HG03565 (cell line): ENCODE data around the gene CDC42SE2.
"Not testable (repeated sequence)": the region's sequence is repeated elsewhere in the genome, so short reads cannot be mapped to it uniquely, and the experiment has no call there.

Experiments used
- ATAC-seq: cut with Tn5 transposase; IDR thresholded peaks from one replicate; pipeline ENCODE4 v1.9.1; 2021; ENCODE audit warnings: mild to moderate bottlenecking, moderate library complexity; ENCODE audit not compliant: unreplicated experiment

The CDC42SE2 gene

GRCh38 chr5:131316026-131316425 lies 52.2 kb downstream of the CDC42SE2 start:
- no peak for ATAC-seq

GRCh38 chr5:131316822-131317221 lies 53.0 kb downstream of the CDC42SE2 start:
- ATAC-seq = no peak

GRCh38 chr5:131318455-131318854 lies 54.6 kb downstream of the CDC42SE2 start:
- no peak for ATAC-seq

GRCh38 chr5:131321066-131321465 lies 57.2 kb downstream of the CDC42SE2 start:
- no peak for ATAC-seq

DNA sequence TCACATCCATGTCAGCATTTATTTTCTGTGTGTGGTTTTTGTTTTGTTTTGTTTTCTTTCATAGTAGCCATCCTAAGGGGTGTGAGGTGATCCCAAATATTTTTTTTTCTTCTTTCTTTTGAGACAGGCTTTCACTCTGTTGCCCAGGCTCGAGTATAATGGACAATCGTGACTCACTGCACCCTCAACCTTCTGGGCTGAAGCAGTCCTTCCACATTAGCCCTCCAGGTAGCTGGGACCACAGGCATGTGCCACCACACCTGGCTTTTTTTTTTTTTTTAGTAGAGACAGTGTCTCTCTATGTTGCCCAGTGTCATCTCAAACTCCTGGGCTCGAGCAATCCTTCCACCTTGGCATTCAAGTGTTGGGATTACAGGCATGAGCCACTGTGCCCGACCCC lies 59.1 kb downstream of the CDC42SE2 start:
- ATAC-seq = no peak

DNA sequence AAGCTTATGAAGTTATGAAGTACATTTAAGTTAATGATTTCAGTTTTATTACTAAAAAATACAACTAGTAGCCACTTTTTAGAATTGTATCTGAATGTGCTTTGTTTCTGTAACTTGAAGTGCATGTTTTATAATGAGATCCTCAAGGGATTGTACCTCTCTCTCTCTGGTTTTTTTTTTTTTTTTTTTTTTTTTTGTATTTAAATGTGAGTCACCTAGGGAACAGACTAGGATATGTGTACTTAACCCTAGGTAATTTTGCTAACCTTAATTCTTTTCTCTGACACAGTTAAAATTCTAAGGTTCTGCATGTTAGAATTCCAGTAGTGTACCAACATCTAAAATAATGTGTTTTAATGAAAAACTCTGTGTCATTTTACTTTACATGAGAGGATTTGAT lies 59.5 kb downstream of the CDC42SE2 start:
- no peak for ATAC-seq

GRCh38 chr5:131324303-131324702 lies 60.5 kb downstream of the CDC42SE2 start:
- no peak for ATAC-seq

DNA sequence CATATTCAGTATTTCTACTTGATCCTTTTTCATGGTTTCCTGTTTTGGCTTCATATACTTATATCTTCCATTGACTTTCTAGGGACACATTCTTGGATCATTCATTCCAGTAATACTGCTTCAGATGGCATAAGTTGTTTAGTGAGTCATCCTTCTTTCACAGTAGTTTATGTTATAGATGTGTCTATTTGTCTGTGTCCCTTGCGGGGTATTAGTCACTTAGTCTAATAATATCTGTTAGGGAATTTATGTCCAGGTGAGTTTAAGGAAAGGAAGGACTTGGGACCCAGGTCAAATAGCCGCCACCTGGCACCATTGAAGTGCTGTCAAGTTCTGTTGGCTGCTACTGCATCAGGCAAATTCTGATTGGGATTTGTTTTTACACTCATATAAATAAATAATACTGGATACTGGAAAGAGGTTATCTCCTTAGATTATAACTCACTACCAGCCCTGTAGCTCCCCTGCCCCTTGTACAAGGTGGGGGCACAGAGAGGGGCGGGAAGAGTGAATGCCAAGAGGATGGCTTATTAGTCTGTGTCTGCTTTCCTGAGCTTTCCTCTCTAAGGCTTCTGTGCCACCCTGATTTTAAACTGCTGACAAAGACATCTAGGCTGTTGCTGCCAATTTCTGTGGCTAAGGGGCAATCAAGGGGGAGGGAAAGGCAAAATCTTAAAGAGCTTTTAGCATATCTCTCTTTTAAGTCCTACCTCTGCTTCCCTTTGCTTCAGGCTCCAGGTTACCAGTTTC lies 64.9 kb downstream of the CDC42SE2 start:
- ATAC-seq = no peak

GRCh38 chr5:131329286-131329560 lies 65.4 kb downstream of the CDC42SE2 start:
- no peak for ATAC-seq

GRCh38 chr5:131330031-131330430 lies 66.2 kb downstream of the CDC42SE2 start:
- no peak for ATAC-seq

DNA sequence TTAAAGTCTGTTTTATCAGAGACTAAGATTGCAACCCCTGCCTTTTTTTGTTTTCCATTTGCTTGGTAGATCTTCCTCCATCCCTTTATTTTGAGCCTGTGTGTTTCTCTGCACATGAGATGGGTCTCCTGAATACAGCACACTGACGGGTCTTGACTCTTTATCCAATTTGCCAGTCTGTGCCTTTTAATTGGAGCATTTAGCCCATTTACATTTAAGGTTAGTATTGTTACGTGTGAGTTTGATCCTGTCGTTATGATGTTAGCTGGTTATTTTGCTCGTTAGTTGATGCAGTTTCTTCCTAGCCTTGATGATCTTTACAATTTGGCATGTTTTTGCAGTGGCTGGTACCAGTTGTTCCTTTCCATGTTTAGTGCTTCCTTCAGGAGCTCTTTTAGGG lies 71.9 kb downstream of the CDC42SE2 start:
- not testable (repeated sequence) for ATAC-seq

DNA sequence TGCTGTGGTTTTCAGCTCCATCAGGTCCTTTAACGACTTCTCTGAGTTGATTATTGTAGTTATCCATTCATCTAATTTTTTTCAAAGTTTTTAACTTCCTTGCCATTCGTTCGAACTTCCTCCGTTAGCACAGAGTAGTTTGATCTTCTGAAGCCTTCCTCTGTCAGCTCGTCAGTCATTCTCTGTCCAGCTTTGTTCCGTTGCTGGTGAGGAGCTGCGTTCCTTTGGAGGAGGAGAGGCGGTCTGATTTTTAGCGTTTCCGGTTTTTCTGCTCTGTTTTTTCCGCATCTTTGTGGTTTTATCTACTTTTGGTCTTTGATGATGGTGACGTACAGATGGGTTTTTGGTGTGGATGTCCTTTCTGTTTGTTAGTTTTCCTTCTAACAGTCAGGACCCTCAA lies 72.9 kb downstream of the CDC42SE2 start:
- ATAC-seq = not testable (repeated sequence)

DNA sequence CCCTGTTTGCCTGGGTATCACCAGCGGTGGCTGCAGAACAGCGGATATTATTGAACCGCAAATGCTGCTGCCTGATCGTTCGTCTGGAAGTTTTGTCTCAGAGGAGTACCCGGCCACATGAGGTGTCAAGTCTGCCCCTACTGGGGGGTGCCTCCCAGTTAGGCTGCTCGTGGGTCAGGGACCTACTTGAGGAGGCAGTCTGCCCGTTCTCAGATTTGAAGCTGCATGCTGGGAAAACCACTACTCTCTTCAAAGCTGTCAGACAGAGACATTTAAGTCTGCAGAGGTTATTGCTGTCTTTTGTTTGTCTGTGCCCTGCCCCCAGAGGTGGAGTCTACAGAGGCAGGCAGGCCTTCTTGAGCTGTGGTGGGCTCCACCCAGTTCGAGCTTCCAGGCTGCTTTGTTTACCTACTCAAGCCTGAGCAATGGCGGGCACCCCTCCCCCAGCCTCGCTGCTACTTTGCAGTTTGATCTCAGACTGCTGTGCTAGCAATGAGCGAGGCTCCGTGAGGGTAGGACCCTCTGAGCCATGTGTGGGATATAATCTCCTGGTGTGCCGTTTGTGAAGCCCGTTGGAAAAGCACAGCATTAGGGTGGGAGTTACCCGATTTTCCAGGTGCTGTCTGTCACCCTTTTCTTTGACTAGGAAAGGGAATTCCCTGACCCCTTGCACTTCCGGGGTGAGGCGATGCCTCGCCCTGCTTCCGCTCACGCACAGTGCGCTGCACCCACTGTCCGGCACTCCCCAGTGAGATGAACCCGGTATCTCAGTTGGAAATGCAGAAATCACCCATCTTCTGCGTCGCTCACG lies 73.6 kb downstream of the CDC42SE2 start:
- ATAC-seq = not testable (repeated sequence)

- ATAC-seq = no peak
These were observed 74.2 kb downstream of the CDC42SE2 start for GRCh38 chr5:131338051-131338453.

DNA sequence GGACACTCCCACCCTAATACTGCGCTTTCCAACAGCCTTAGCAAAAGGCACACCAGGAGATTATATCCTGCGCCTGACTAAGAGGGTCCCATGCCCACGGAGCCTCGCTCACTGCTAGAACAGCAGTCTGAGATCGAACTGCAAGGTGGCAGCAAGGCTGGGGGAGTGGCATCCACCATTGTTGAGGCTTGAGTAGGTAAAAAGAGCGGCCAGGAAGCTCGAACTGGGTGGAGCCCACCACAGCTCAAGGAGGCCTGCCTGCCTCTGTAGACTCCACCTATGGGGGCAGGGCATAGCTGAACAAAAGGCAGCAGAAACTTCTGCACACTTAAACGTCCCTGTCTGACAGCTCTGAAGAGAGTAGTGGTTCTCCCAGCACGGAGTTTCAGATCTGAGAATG lies 80.4 kb downstream of the CDC42SE2 start:
- ATAC-seq = not testable (repeated sequence)

DNA sequence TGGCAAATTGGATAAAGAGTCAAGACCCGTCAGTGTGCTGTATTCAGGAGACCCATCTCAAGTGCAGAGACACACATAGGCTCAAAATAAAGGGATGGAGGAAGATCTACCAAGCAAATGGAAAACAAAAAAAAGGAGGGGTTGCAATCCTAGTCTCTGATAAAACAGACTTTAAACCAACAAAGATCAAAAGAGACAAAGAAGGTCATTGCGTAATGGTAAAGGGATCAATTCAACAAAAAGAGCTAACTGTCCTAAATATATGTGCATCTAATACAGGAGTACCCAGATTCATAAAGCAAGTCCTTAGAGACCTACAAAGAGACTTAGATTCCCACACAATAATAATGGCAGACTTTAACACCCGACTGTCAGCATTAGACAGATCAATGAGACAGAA lies 82.4 kb downstream of the CDC42SE2 start:
- ATAC-seq = not testable (repeated sequence)

DNA sequence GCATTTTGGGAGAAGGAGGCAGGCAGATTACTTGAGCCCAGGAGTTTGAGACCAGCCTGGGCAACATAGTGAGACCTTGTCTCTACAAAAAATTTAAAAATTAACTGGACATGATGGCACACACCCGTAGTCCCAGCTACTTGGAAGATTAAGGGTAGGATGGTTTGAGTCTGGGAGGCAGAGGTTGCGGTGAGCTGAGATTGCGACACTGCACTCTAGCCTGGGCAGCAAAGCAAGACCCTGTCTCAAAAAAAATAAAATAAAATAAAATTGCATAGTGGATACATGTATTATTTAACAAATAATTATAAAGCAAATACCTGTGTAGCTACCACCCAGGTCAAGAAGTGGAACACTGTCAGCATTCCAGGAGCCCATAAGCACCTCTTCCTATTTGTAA lies 90.1 kb downstream of the CDC42SE2 start:
- ATAC-seq = no peak

GRCh38 chr5:131355971-131356528 lies 92.2 kb downstream of the CDC42SE2 start:
- ATAC-seq = peak; percentile 29

- ATAC-seq = no peak
These were observed 92.8 kb downstream of the CDC42SE2 start for GRCh38 chr5:131356619-131357018.

DNA sequence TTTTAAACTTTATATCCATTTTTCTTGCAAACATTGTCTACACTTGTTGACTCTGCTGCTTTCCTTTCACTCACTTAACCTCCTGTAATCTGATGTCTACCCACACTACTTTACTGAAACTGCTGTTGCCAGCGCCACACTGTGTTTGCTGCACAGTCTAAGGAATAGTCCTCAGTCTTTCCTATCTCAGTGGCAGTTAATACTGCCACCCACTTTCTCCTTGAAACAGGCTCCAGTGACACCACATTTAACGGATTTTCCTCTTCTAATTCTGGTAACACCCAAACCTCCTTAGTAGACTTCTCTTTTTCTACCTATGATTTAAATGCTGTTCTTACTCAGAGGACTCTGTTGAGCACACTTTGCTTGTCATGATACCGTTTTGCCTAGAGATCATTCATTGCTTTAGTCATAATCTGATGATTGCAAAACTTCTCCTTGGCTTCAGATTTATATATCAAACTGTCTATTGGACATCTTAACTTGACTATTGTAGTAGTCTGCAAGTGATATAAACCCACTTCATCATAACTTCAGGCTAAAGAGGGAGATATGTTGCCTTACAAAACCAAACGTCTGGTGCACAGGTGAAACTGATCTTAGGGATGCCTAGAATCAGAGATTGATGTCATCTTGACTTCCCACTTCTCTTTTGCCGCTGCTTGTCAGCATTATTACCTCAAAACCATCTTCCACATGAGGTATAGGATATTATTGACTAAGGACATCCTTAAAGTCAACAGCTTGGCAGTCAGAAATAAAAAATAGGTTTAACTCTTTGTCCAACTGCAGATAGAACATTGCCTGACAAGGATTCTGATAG lies 94.1 kb downstream of the CDC42SE2 start:
- ATAC-seq = peak; percentile 45

GRCh38 chr5:131361677-131362315 lies 97.9 kb downstream of the CDC42SE2 start:
- no peak for ATAC-seq
